ENCODE measurements around the gene DOK7.

DOK7 gene

GRCh38 chr4:3476936-3477749, 14.0 kb downstream of the DOK7 start:
- no peak for DNase-seq

DNA sequence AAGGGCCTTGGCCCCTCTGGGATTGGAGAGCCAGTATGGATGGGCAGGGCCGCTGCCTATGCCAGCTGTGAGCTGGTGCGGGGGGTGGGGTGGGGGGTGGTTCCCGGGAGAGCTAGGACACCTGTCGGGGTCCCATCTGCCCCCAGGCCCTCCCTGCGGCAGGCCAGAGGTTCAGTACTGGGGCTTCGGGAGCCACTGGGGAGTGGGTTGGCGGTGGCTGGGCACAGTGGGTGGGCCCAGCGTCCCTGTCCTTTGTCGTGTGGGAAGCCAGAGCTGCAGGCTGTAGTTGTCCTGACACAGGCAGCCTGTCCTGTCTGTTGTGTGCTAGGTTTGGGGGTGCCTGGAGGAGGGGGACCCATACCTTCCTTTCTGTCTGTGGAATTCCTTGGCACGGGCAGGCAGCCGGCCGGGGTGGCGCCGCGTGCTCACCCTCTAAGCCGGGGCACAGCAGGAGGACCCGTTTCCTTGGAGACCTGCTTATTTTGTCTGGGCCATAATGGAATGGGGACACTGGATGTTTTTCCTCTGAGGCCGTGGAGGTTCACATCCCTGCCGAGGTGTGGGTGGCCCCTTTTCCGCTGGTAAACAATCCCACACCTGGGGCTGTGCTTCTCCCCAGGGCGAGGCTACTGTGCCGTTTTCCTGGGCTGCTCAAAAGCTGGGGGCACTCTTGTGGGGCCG, 14.8 kb downstream of the DOK7 start:
- no peak for DNase-seq

GRCh38 chr4:3478446-3479357, 15.6 kb downstream of the DOK7 start:
- no peak for DNase-seq

- no peak for DNase-seq
Measured at GRCh38 chr4:3479358-3480101, 16.4 kb downstream of the DOK7 start.

GRCh38 chr4:3480528-3481112, 17.5 kb downstream of the DOK7 start:
- peak in 1 of 2 experiments; percentile 41 for DNase-seq

- DNase-seq = no peak
Measured at GRCh38 chr4:3481113-3481531, 18.0 kb downstream of the DOK7 start.

DNA sequence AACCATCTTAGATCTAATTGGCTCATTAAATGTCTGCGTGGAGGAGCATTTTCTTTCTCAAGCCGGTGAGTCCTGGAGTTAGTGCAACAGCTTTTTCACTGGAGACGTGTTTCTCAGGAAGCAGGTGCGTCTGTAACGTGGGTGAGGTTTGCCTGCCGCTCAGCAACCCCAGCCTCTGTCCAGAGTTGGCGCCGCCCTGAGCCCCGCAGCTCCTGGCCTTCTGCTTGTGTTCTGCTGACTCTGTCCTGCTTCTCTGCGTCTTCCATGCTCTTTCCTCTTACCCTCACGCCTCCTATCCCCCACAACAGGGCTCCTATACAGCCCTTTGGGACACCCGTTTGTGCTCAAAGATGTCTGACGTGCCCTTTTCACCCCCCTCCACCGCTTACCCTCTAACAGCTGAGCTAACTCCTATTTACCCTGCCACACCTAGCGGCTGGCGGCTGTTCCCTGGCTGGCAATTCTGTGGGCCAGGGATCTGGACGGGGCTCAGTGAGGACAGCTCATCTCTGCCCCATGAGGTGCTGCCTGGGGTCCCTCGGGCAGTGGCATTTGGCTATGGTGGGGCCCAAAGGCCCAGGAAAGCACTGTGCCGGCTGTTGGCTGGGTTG, 18.8 kb downstream of the DOK7 start:
- DNase-seq = no peak

DNA sequence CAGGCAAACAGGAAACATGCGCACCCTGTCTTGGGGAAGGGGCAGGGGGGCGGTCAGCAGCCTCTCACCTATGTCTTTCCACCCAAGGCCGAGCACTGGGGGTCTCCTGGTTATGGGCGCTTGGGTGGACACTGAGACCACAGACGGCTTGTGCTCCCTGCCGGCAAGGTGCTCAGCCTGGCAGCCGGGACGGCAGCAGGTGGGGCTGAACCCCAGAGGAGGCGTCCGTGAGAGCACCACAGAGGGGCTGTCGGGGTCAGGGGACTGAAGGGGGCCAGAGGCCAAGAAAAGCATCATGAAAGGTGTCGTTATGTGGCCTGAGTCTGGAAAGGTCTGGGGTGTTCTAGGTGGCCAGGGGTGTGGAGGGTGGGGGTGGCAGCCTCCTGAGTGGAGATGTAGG, 19.6 kb downstream of the DOK7 start:
- DNase-seq = no peak

GRCh38 chr4:3483471-3483921, 20.4 kb downstream of the DOK7 start:
- DNase-seq = no peak

GRCh38 chr4:3484057-3484973, 21.2 kb downstream of the DOK7 start:
- DNase-seq = no peak

GRCh38 chr4:3485011-3485791, 22.1 kb downstream of the DOK7 start:
- DNase-seq = no peak

DNA sequence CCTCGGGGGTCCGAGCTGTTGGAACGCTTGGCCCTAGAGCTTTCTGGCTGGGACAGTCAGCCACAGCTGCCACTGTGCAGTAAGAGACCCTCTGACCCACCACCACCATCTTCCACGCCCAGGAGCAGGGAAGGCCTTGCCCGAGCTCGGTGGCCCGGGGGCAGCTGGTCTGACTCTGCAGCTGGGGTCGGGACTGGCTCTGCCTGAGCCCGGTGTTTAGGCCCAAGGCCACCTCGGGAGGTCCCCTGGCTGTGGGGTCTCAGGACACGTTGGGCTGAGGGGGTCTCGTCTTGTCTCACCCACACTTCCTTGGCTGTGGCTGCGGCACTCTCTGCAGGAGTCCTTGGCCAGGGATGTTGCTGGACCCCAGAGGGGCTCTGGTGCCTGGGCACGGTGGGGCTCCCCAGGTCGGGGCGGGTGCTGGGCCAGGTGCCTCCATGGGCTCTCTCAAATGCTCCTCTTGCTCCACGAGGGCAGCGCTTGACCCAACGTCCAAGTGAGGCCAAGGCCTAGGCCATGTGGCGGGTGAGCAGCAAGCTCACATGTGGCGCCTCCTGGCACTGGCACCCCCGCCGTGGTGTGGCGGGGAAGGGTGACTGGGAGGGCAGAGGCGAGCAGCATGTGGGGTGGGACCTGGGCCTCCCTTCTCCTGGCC, 22.9 kb downstream of the DOK7 start:
- DNase-seq = no peak

DNA sequence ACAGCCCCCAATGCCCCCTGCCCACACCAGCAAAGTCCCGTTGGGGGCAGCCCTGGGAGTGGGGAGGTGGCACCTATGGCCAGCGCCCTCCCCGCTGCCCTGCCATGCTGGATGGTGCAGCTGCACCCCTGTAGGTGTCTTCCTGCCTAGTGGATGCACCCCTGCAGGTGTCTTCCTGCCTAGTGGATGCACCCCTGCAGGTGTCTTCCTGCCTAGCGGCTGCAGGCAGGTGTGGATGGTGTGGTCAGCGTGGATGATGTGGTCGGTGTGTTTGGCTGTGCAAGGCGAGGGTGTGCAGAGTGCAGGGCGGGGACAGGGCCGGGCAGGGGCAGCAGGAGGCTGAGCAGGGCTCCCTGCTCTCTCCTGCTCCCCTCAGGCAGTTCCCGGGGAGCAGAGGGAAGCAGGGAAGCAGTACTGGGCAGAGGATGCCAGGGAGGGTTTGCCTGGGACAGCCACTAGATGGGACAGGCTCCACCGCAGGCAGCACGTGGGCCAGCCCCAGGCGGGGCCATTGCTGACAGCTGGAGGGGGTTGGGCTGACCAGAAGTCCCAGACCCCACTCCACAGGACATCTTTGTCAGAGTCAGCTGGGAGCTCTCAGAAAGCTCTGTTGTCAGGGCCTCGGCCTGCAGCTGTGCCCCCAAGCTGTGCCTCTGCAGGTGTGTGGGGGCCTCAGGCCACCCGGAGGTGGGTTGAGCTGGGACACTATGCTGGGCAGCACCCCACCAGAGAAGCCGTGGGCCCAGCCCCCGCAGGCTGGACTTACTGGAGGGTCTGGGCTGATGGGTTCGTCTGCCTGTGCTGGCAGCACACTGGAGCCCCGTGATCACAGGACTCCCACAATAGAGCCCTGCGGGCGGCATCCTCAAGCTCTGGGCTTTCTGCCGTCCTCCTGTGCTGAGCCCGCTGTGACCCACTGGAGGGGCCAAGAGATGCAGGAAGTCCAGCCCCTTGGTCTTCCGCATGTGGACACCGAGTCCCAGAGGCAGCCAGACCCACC, 23.7 kb downstream of the DOK7 start:
- DNase-seq = no peak

DNA sequence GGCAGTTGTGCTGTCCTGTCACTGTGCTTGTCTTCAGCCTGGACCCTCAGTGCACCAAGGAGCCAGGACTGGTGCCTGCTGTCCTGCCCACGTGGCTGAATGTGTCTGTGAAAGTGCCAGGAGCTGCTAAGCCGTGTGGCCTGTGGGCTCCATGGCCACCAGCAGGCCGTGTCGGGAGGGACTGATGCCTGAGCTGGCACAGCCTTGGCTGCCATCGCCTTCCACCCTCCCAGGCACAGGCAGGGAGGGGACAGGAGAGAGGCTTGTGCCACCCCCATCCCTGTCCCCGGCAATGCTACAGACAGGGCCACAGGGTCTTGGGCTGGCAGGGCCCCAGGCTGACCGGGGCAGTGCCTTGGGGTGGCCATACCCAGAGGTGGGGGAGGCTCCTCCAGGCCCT, 24.8 kb downstream of the DOK7 start:
- no peak for DNase-seq

- no peak for DNase-seq
Measured at GRCh38 chr4:3488820-3489219, 25.7 kb downstream of the DOK7 start.

GRCh38 chr4:3489451-3489962, 26.4 kb downstream of the DOK7 start:
- no peak for DNase-seq

- DNase-seq = no peak
Measured at GRCh38 chr4:3491681-3492405, 28.7 kb downstream of the DOK7 start.
